ENCODE measurements around the gene SP9. TPM values are rescaled to one million over a fixed set of nuclear protein-coding genes. Genes with fewer than 3 reads are reported as not detected.
A peak's percentile ranks its signal among the peaks of the same experiment; 100 is the strongest.

The SP9 gene
- total and polyA plus RNA-seq, 10 of the 15 experiments (the other 5 are each of a cell fraction or from before 2014, with no cell fraction given): not detected

DNA sequence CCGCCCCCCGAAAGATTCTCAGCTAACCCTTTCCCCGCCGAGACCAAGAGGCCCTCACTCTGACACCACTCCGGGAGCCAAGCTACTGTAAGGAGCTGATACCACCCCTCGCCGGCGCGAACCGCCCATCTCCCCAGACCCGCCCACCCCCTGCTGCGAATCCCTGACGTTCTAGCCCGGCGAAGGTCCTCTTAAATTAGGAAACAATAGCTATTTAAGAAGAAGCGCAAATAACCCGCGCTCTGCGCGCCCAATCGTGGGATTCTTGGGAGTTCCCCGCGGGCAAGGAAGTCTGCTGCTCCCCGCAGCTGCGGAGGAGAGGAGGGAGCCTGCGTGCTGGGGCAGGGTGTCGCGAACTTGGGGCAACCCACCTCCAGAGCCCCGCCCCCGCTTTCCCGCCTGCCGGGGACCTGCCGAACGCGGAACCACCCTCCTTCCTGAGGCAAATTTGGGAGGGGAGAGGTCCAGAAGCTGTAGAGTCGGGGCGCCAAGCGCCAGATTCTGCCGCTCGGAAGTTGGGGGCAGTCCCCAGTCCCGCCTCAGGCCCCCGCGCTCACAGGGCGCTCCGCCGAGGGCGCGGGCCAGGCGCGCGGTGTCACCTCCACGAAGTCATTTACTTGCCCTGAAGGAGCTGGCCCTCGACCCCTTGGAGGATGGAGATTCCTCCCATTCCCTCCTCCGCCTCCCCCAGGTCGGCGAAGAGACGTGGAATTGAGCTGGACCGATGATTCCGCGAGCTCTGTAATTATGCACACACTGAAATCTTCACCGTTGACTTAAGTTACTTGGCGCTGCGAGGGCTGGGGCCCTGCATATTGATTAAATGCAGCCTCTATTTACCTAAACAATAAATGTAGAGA lies 8.4 kb upstream of the SP9 start:
- no peak overlapping the region for H3K27ac ChIP-seq (ENCODE audit: control insufficient read depth, insufficient read depth)
- intact Hi-C loops (cut with micrococcal nuclease; ENCODE audit: unreplicated experiment): no loop called here
- H4K20me1 ChIP-seq (ENCODE audit: control insufficient read depth, insufficient read depth): no peaks in the 10 kb centered on the region
- peak overlapping the region; percentile 83 for H3K4me3 ChIP-seq
- FAIRE-seq: no peak
- CTCF ChIA-PET: interaction anchor here (1.2 to 3.0 kb wide), 5 partner anchors 15 to 758 kb away, joined by 3 to 16 read pairs (median 3); no protein-coding TSS in a partner anchor
- peaks cover 11% of the 10 kb centered on the region for H3K4me1 ChIP-seq (ENCODE audit: control insufficient read depth, insufficient read depth, low read length)
- RAD21 ChIA-PET (ENCODE audit: unreplicated experiment): interaction anchor here (0.8 kb wide), 1 partner anchor 15 kb away, joined by 3 read pairs; no protein-coding TSS in a partner anchor
- no peaks in the 10 kb centered on the region; the same call in 2 of the 3 replicates for H3K9me3 ChIP-seq (replicated peaks; ENCODE audit: control insufficient read depth, insufficient read depth, low read length)
- no peaks in the 10 kb centered on the region for H3K79me2 ChIP-seq (ENCODE audit: control insufficient read depth, insufficient read depth, low read length)
- in situ Hi-C loops (cut with MboI): no loop called here
- H3K27me3 ChIP-seq (replicated peaks in 1 of 2; ENCODE audit: control insufficient read depth in 2 of 2, insufficient read depth in 2 of 2, low read length in 1 of 2): peaks cover 11 to 27% of the 10 kb centered on the region in 2 experiments
- peak overlapping the region; percentile 97 for H3K4me2 ChIP-seq (ENCODE audit: control insufficient read depth, insufficient read depth)
- under 1% methylated on average over 59 of the region's 63 CpGs for WGBS (ENCODE audit: insufficient coverage, insufficient replicate concordance, low lambda C conversion rate, missing lambda C conversion rate)
- SMC1A ChIA-PET (ENCODE audit: uncharacterized antibody, unreplicated experiment): interaction anchor here (0.6 to 0.9 kb wide), 2 partner anchors 21 to 89 kb away, joined by 3 read pairs; no protein-coding TSS in a partner anchor
- DNase-seq (ENCODE audit: low read depth, low spot score): no peak
- no peak for TF ChIP-seq NRF1 (conservative IDR thresholded peaks at IDR 0.05; ENCODE audit: low read depth, low read length)
- no peak for TF ChIP-seq IKZF2 (IDR thresholded peaks at IDR 0.05)
- TF ChIP-seq SMAD5 (IDR thresholded peaks at IDR 0.05; ENCODE audit: low read depth): no peak
- no peak for TF ChIP-seq HSF1 (IDR thresholded peaks at IDR 0.05; ENCODE audit: low read depth, low read length)
- no peak for TF ChIP-seq KLF5 (IDR thresholded peaks at IDR 0.05; ENCODE audit: partially characterized antibody)
- no peak for TF ChIP-seq EZH2 (IDR thresholded peaks at IDR 0.05; ENCODE audit: borderline replicate concordance, control insufficient read depth, low read depth, low read length)
- 0 out of 3 replicates have a peak, but pooled peaks of 1 of the 2 experiments have one; percentile 14 for TF ChIP-seq EGR1 (IDR thresholded peaks at IDR 0.05; ENCODE audit: borderline replicate concordance in 1 of 2, low read depth in 2 of 2, low read length in 2 of 2)
- ATAC-seq: peak; percentile 53
- peak overlapping the region; percentile 78 for H2AFZ ChIP-seq (ENCODE audit: control insufficient read depth, low read depth, low read length)
- no TSS peak for BruUV-seq (replicated peaks)
- H3K9ac ChIP-seq (ENCODE audit: control insufficient read depth, insufficient read depth, low read length): peak overlapping the region; percentile 35; the same call in 1 of the 2 replicates
- POLR2A ChIA-PET: no interaction called here
- no peaks in the 10 kb centered on the region for H3K36me3 ChIP-seq (ENCODE audit: control insufficient read depth in 2 of 2, insufficient read depth in 2 of 2, low read length in 1 of 2)

All from GM12878 (cell line).